ENCODE data around the gene FOLR1.

The FOLR1 gene

GRCh38 chr11:72236774-72237111, 44.8 kb downstream of the FOLR1 start:
- no peak for DNase-seq

DNA sequence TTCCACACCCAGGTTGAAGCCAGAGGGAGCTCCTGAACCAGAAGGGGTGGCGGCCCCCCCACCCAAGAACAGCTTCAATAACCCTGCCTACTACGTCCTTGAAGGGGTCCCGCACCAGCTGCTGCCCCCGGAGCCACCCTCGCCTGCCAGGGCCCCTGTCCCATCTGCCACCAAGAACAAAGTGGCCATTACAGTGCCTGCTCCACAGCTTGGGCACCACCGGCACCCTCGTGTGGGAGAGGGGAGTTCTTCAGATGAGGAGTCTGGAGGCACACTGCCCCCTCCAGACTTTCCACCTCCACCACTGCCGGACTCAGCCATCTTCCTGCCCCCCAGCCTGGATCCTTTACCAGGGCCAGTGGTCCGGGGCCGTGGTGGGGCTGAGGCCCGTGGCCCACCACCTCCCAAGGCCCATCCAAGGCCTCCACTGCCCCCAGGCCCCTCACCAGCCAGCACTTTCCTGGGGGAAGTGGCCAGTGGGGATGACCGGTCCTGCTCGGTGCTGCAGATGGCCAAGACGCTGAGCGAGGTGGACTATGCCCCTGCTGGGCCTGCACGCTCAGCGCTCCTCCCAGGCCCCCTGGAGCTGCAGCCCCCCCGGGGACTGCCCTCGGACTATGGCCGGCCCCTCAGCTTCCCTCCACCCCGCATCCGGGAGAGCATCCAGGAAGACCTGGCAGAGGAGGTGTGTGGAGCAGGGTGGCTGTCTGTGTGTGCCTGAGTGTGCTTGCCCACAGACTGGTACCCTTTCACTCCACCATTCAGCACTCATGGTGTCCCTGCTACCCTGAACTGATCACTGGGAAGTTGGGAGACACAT, 45.4 kb downstream of the FOLR1 start:
- no peak for DNase-seq

DNA sequence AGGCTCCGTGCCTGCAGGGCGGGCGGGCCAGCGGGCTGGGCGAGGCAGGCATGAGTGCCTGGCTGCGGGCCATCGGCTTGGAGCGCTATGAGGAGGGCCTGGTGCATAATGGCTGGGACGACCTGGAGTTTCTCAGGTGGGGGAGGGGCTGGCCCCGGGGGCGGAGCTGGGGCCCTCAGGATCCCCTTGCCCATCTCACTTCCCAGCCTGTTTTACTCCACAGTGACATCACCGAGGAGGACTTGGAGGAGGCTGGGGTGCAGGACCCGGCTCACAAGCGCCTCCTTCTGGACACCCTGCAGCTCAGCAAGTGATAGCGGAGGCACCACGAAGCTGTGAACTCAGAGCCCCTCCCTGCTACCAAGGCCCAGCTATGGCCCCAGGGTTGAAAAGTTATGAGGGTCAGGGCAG, 46.1 kb downstream of the FOLR1 start:
- DNase-seq: peak; percentile 70

GRCh38 chr11:72238492-72239312, 46.8 kb downstream of the FOLR1 start:
- no peak for DNase-seq

GRCh38 chr11:72239313-72239848, 47.4 kb downstream of the FOLR1 start:
- peak; percentile 33 for DNase-seq

GRCh38 chr11:72239849-72240460, 48.0 kb downstream of the FOLR1 start:
- DNase-seq: peak; percentile 67

DNA sequence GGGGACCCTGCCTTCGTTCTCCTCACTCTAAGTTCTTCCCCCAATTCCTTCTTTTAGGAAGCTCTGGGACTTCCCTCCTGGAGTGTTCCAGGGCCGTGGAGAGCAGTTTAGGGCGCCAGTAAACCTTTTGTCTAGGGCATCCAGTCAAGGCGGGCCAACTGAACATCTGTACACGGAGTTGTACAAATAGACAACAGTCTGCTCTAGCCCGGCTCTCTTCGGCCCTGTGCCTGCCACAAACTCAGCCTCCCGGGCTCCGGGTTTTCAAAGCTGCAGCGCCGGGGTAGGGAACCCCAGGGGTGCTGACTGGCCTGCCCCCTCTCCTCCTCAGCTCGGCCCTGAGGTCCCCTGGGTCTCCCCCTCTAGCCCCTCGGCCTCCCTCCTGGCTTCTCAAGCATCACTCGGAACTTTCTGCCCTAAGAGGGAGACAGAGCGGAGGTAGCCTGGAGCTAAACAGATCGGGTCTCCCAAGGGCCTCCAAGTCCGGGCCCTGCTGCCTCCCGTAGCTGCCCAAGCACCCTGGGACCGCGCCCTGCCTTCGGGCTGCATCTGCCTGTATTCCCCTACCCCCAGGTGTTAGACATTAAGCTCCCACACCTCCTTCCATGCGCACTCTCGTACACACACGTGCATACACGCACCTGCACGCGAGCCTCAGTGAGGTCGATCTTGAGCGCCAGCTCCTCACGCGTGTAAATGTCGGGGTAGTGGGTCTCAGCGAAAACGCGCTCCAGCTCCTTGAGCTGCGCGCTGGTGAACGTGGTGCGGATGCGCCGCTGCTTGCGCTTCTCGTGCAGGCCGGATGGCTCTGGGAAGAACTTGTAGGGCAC, 48.7 kb downstream of the FOLR1 start:
- DNase-seq: peak; percentile 25

GRCh38 chr11:72241291-72241781, 49.4 kb downstream of the FOLR1 start:
- no peak for DNase-seq

GRCh38 chr11:72242141-72242540, 50.2 kb downstream of the FOLR1 start:
- DNase-seq: no peak

DNA sequence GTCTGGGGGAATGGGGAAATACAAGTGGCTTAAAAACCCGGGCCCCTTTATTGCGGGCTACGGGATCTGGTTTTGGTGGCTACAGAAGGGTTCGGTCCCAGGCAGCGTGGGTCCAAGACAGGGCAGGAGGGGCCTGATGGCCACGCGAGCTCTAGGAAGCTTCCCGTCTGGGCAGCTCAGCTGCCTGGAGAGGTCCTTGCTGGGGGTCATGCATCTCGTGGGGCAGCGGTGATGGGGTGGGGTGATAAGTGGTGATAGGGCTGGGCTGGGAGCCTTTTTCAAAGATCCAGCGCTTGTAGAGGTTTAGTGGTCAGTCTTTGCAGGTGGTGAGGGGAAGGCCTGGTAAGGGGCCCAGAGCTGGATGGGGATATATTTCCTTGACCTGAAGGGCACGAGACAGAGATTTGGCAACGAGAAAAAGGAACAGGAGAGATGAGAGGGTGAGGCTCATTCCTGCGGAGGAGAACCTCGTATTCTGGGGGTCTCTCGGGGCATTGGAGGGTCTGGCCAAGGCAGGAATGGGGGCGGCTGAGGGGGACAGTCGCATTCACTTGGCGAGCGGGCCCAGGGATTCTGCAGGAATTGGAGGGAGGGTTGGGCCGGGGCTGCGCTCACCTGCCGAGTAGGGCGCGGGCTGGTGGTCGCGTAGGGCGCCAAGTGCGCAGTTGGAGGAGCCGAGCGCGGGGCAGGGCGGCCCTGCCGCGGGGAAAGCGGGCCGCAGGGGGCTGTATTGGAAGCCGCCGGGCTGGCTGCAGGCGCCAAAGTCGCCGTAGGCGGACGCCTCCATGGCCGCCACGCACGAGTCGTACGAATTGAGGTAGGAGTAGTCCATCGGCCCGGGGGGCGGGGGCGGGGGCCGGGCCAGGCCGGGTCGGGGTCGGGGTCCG, 51.5 kb downstream of the FOLR1 start:
- no peak for DNase-seq

GRCh38 chr11:72244060-72244360, 52.1 kb downstream of the FOLR1 start, which contains the start of gene PHOX2A:
PHOX2A (minus strand) TSS chr11:72244176; CDS start chr11:72244004, 172 bp downstream.
- DNase-seq: no peak

DNA sequence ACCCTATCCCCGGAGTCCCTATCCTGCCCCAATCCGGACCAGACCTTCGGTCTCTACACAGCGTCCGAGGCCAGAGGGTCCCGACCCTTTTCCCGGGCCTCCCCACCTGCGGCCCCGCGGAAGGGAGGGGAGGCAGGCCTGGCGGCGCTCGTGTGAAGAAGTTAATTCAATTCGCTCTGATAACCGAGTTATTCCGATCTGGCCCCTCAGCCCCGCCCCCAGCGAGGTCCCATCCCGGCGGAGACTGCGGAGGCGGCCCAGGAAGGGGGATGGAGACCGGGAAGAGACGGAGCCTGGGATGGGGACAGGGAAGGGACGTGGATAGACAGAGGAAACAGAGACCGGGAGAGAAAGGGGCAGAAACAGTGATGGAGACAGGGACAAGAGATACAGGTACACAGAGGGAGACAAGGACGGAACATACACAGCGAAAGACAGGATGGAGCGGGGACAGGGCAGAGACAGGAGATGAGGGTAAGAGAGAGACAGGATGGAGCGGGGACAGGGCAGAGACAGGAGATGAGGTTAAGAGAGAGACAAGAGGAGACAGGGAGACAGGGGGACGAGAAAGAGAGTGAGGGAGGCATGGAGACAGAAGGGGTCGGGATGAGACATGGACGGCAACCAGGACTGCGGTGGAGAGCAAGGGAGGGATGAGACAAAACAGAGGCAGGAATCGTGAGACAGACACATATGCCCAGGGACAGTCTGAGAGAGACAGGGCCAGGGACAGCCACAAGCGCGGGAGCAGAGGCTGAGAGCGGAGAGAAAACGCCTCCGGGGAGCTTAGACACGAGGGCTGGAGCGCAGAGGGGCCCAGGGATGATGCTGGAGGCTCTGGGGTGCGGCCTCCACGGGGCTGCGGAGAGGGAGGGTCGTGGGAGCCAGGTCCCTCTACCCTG, 52.7 kb downstream of the FOLR1 start:
- no peak for DNase-seq

DNA sequence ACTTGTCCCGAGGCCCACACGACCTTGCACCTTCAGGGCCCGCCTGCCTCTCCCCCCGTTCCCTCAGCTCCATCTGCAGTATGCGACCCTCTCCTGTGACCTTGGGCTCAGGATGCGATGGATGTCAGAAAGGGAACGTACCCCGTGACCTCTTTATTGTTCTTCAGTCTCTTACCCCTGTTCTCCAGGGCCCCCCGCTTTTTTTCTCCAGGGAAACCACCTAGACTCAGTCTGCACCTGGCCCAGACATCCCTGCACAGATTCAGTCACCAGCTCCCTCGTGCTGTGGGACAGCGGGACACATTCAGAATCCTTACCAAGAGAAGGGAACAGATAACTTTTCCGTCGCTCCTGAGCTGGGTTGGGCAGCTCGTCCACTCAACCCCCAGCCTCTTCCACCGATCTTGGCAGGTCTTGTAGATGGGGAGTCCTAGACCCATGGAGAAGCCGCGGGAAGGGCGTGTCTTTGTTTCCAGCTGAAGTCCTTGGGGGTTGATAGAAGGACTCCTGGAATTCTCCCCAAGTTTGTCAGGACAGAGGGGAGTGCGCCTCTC, 53.4 kb downstream of the FOLR1 start:
- DNase-seq: no peak
